Measurements from ENCODE around the gene ZNF467. TPM values are rescaled to one million over a fixed set of nuclear protein-coding genes. Genes with fewer than 3 reads are reported as not detected.
A peak's percentile ranks its signal among the peaks of the same experiment; 100 is the strongest.

ZNF467 gene
- total RNA-seq, 1 donor from 2014 or later = 1.4 TPM

GRCh38 chr7:149764481-149765398 is 8.6 kb downstream of the ZNF467 start:
- no peak overlapping the region for H3K27ac Mint-ChIP-seq (ENCODE audit: unreplicated experiment)
- H3K4me3 Mint-ChIP-seq (ENCODE audit: unreplicated experiment) = peak overlapping the region; percentile 94
- peaks cover 5% of the 10 kb centered on the region for H3K4me1 Mint-ChIP-seq (ENCODE audit: low read depth, unreplicated experiment)
- DNase-seq = peak; percentile 64
- peaks cover 14% of the 10 kb centered on the region for H3K9me3 Mint-ChIP-seq (ENCODE audit: unreplicated experiment)
- H3K36me3 Mint-ChIP-seq (ENCODE audit: unreplicated experiment) = peaks cover 19% of the 10 kb centered on the region
- H3K27me3 Mint-ChIP-seq (ENCODE audit: unreplicated experiment) = peaks cover 31% of the 10 kb centered on the region
- peak; percentile 34 for TF ChIP-seq CTCF (IDR thresholded peaks at IDR 0.05; ENCODE audit: partially characterized antibody, unreplicated experiment)

- H3K27me3 Mint-ChIP-seq (ENCODE audit: unreplicated experiment) = peaks cover 34% of the 10 kb centered on the region
Measured at GRCh38 chr7:149763563-149764240, 9.7 kb downstream of the ZNF467 start.

GRCh38 chr7:149762610-149763009 is 10.8 kb downstream of the ZNF467 start:
- H3K36me3 Mint-ChIP-seq (ENCODE audit: unreplicated experiment) = peaks cover 14% of the 10 kb centered on the region
- H3K9me3 Mint-ChIP-seq (ENCODE audit: unreplicated experiment) = peaks cover 14% of the 10 kb centered on the region
- peaks cover 31% of the 10 kb centered on the region for H3K27me3 Mint-ChIP-seq (ENCODE audit: unreplicated experiment)
- no peak overlapping the region for H3K4me3 Mint-ChIP-seq (ENCODE audit: unreplicated experiment)
- no peak for DNase-seq
- H3K27ac Mint-ChIP-seq (ENCODE audit: unreplicated experiment) = no peak overlapping the region
- no peak for TF ChIP-seq CTCF (IDR thresholded peaks at IDR 0.05; ENCODE audit: partially characterized antibody, unreplicated experiment)
- H3K4me1 Mint-ChIP-seq (ENCODE audit: low read depth, unreplicated experiment) = peaks cover 3% of the 10 kb centered on the region

More at GRCh38 chr7:149763563-149764240, 9.7 kb downstream of the ZNF467 start:
- DNase-seq = no peak
- H3K4me3 Mint-ChIP-seq (ENCODE audit: unreplicated experiment) = no peak overlapping the region
- H3K9me3 Mint-ChIP-seq (ENCODE audit: unreplicated experiment) = peaks cover 14% of the 10 kb centered on the region
- H3K4me1 Mint-ChIP-seq (ENCODE audit: low read depth, unreplicated experiment) = peaks cover 5% of the 10 kb centered on the region
- no peak overlapping the region for H3K27ac Mint-ChIP-seq (ENCODE audit: unreplicated experiment)
- TF ChIP-seq CTCF (IDR thresholded peaks at IDR 0.05; ENCODE audit: partially characterized antibody, unreplicated experiment) = no peak
- peaks cover 19% of the 10 kb centered on the region for H3K36me3 Mint-ChIP-seq (ENCODE audit: unreplicated experiment)

GRCh38 chr7:149762089-149762488 is 11.3 kb downstream of the ZNF467 start:
- H3K4me3 Mint-ChIP-seq (ENCODE audit: unreplicated experiment) = no peak overlapping the region
- no peak overlapping the region for H3K27ac Mint-ChIP-seq (ENCODE audit: unreplicated experiment)
- peaks cover 14% of the 10 kb centered on the region for H3K9me3 Mint-ChIP-seq (ENCODE audit: unreplicated experiment)
- no peak for TF ChIP-seq CTCF (IDR thresholded peaks at IDR 0.05; ENCODE audit: partially characterized antibody, unreplicated experiment)
- H3K4me1 Mint-ChIP-seq (ENCODE audit: low read depth, unreplicated experiment) = peaks cover 3% of the 10 kb centered on the region
- H3K36me3 Mint-ChIP-seq (ENCODE audit: unreplicated experiment) = peaks cover 10% of the 10 kb centered on the region
- DNase-seq = no peak
- peaks cover 28% of the 10 kb centered on the region for H3K27me3 Mint-ChIP-seq (ENCODE audit: unreplicated experiment)
